Ovary (tissue), 3 donors: ENCODE results near the gene SCAPER.

Experiments
- CTCF ChIP-seq, 3 donors: fragments of 450-650 bp in 2 of 3; fragments of 200-600 bp in 1 of 3; IDR thresholded peaks; one replicate each; pipeline versions ENCODE4 v1.5.1 to v1.8.0; 2016 to 2022; ENCODE audit warnings: antibody characterized with exemption in 3 of 3, mild to moderate bottlenecking in 1 of 3
- POLR2A ChIP-seq: fragments of 450-650 bp; IDR thresholded peaks from one replicate; pipeline ENCODE4 v1.6.1; 2017; ENCODE audit warnings: antibody characterized with exemption, mild to moderate bottlenecking, moderate library complexity
- donor health status: DM: no; HTN: no; CAD: no.

GRCh38 chr15:76809412-76810103 lies 95.6 kb downstream of the SCAPER start:
- TF ChIP-seq POLR2A, result no peak
- no peak for TF ChIP-seq CTCF (IDR thresholded peaks at IDR 0.05)
